T-cell (primary cell): ENCODE data around the gene ADCY5. TPM values are rescaled to one million over a fixed set of nuclear protein-coding genes. Genes with fewer than 3 reads are reported as not detected.

Experiments
- ATAC-seq, 4 experiments: fragments of 200-7000 bp in 3 of 4; fragments of 150-1000 bp in 1 of 4; cut with Tn5 transposase; replicated peaks in 1 of 4; 1 replicate in 3 of 4; 2 replicates in 1 of 4; pipeline ENCODE4 v1.10.0; 2021; ENCODE audit warnings: moderate library complexity in 3 of 4, mild to moderate bottlenecking in 2 of 4, moderate number of reproducible peaks in 1 of 4
- CTCF ChIA-PET, 2 donors: fragments of 300-600 bp; sonication (Branson Sonifier 250); formaldehyde crosslinking; loops; one replicate each; lab custom pipeline; 2022; ENCODE audit warnings: antibody characterized with exemption in 2 of 2; lab: Charles Lee
- POLR2A ChIA-PET, 2 donors: fragments of 300-600 bp; sonication (Branson Sonifier 250); formaldehyde crosslinking; loops; one replicate each; lab custom pipeline; 2022; ENCODE audit warnings: antibody characterized with exemption in 2 of 2; lab: Charles Lee
- DNase-seq, 35 experiments: peaks; one replicate each; pipeline versions ENCODE4 v3.0.0 to v3.0.0-alpha.2; 2013 to 2023
- H3K27ac ChIP-seq: one replicate; pipeline ENCODE4 v1.5.1; 2013; ENCODE audit warnings: low read length
- H3K27me3 ChIP-seq, 2 experiments: replicated peaks in 1 of 2; 1 replicate in 1 of 2; 2 replicates in 1 of 2; pipeline versions ENCODE4 v1.6.1 to v1.7.0; 2013; ENCODE audit warnings: low read length in 1 of 2, mixed read lengths in 1 of 2; ENCODE audit not compliant: control insufficient read depth in 2 of 2, insufficient read depth in 2 of 2; ENCODE audit errors: extremely low read depth in 1 of 2
- H3K36me3 ChIP-seq, 2 donors: 1 replicate in 1 of 2; 2 replicates in 1 of 2; pipeline versions ENCODE4 v1.6.1 to v1.7.0; 2013; ENCODE audit warnings: low read length in 1 of 2; ENCODE audit not compliant: control insufficient read depth in 2 of 2, insufficient read depth in 1 of 2; ENCODE audit errors: extremely low read depth in 1 of 2
- H3K4me1 ChIP-seq, 2 experiments: 1 replicate in 1 of 2; 2 replicates in 1 of 2; pipeline versions ENCODE4 v1.6.1 to v1.7.0; 2013; ENCODE audit warnings: low read length in 2 of 2, mixed read lengths in 1 of 2; ENCODE audit not compliant: insufficient read depth in 2 of 2, control insufficient read depth in 1 of 2; ENCODE audit errors: extremely low read depth in 1 of 2
- H3K4me3 ChIP-seq, 2 donors: 1 replicate in 1 of 2; 2 replicates in 1 of 2; pipeline versions ENCODE4 v1.5.1 to v1.7.0; 2013; ENCODE audit warnings: mild to moderate bottlenecking in 2 of 2, low read length in 1 of 2, moderate library complexity in 1 of 2; ENCODE audit not compliant: control insufficient read depth in 1 of 2; ENCODE audit errors: extremely low read depth in 1 of 2
- H3K9me3 ChIP-seq: 2 replicates; pipeline ENCODE4 v1.7.0; 2013
- H3K27ac Mint-ChIP-seq, 2 donors: one replicate each; pipeline ENCODE4 v1.8.0; 2020 to 2021; ENCODE audit warnings: mild to moderate bottlenecking in 2 of 2, mixed read lengths in 2 of 2
- H3K27me3 Mint-ChIP-seq, 2 donors: one replicate each; pipeline ENCODE4 v1.8.0; 2021 to 2022; ENCODE audit warnings: mixed read lengths in 2 of 2
- H3K36me3 Mint-ChIP-seq: one replicate; pipeline ENCODE4 v1.8.0; 2021; ENCODE audit warnings: mixed read lengths
- H3K4me1 Mint-ChIP-seq, 3 donors: one replicate each; pipeline ENCODE4 v1.8.0; 2020 to 2022; ENCODE audit warnings: mixed read lengths in 3 of 3, mild to moderate bottlenecking in 1 of 3
- H3K4me3 Mint-ChIP-seq, 3 donors: one replicate each; pipeline ENCODE4 v1.8.0; 2020 to 2022; ENCODE audit warnings: mild to moderate bottlenecking in 3 of 3, mixed read lengths in 3 of 3, moderate library complexity in 3 of 3
- H3K9me3 Mint-ChIP-seq, 3 donors: one replicate each; pipeline ENCODE4 v1.8.0; 2020 to 2022; ENCODE audit warnings: mixed read lengths in 3 of 3
- WGBS: methylation state at CpG from one replicate; pipeline ENCODE4 v1.1.5; 2013; ENCODE audit warnings: missing lambda C conversion rate; ENCODE audit not compliant: insufficient coverage; 5-methylcytosine and 5-hydroxymethylcytosine counted together
- total RNA-seq, 35 experiments: library from RNA in 6 of 35; stranded (reverse) in 6 of 35; fragments of 120-200 nt in 1 of 35; gene quantifications; one replicate each; pipeline versions ENCODE4 v1.2.1 to v1.2.4 and lab custom pipeline; 2013 to 2026

ADCY5 gene
- total RNA-seq, 5 donors from 2014 or later (not counting 1 experiment from before 2014, with no cell fraction given): 0.23 TPM; not detected in 4

DNA sequence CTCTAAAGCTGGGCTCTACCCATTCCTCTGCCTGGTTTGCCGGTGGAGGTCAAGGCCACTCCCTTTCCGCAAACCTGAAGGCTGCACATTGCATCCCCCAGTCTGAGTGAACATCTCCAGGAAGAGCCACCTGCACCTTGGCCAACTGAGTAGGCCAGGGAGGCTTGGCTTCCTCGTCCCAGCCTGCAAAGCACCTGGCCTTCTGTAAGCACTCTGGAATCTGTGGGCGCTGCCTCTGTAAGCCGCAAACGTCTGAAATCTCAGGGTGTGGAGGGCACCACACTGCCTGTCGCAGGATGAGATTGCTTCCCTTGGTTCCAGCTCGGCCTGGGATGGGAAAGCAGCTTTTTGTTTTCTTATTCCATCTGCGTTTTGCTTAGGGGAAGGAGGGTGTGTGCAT is 165.8 kb downstream of the ADCY5 start:
- WGBS: 90% methylated on average over 8 of the region's 9 CpGs
- no peak overlapping the region for H3K4me3 ChIP-seq
- ChIA-PET POLR2A (no interaction called here), CTCF (interaction anchor here in 1 of 2 donors (0.6 kb wide), 1 partner anchor 14 kb away, joined by 3 read pairs; no protein-coding TSS in a partner anchor)
- Mint-ChIP-seq H3K4me1 (no peaks in the 10 kb centered on the region), H3K27me3 (no peaks in the 10 kb centered on the region), H3K4me3 (no peak overlapping the region), H3K9me3 (peaks cover 0 to 6% (median 0%) of the 10 kb centered on the region in 3 donors), H3K36me3 (peaks cover 8% of the 10 kb centered on the region), H3K27ac (no peak overlapping the region)
- DNase-seq (no peak), ATAC-seq (no peak)
- no peaks in the 10 kb centered on the region for H3K36me3 ChIP-seq
- peaks cover 0 to 4% of the 10 kb centered on the region in 2 experiments for H3K27me3 ChIP-seq
- no peaks in the 10 kb centered on the region for H3K4me1 ChIP-seq
- H3K27ac ChIP-seq: no peak overlapping the region
- no peaks in the 10 kb centered on the region for H3K9me3 ChIP-seq

GRCh38 chr3:123282461-123282860 is 166.4 kb downstream of the ADCY5 start:
- CTCF ChIA-PET: no interaction called here
- H3K4me3 Mint-ChIP-seq: no peak overlapping the region
- ATAC-seq: no peak
- no peak overlapping the region for H3K27ac ChIP-seq
- peaks cover 8% of the 10 kb centered on the region for H3K36me3 Mint-ChIP-seq
- H3K36me3 ChIP-seq: no peaks in the 10 kb centered on the region
- DNase-seq: no peak
- peaks cover 0 to 3% of the 10 kb centered on the region in 2 experiments for H3K27me3 ChIP-seq
- no peaks in the 10 kb centered on the region for H3K4me1 Mint-ChIP-seq
- H3K27me3 Mint-ChIP-seq: no peaks in the 10 kb centered on the region
- no peaks in the 10 kb centered on the region for H3K9me3 ChIP-seq
- POLR2A ChIA-PET: no interaction called here
- H3K27ac Mint-ChIP-seq: no peak overlapping the region
- 82% methylated on average over 7 of the region's 8 CpGs for WGBS
- H3K9me3 Mint-ChIP-seq: peaks cover 0 to 4% (median 0%) of the 10 kb centered on the region in 3 donors
- H3K4me3 ChIP-seq: no peak overlapping the region
- H3K4me1 ChIP-seq: no peaks in the 10 kb centered on the region

- CTCF ChIA-PET: no interaction called here
- no peak for DNase-seq
- H3K36me3 ChIP-seq: no peaks in the 10 kb centered on the region
- no peaks in the 10 kb centered on the region for H3K4me1 ChIP-seq
- H3K4me1 Mint-ChIP-seq: no peaks in the 10 kb centered on the region
- POLR2A ChIA-PET: no interaction called here
- no peak overlapping the region for H3K27ac Mint-ChIP-seq
- no peaks in the 10 kb centered on the region for H3K9me3 ChIP-seq
- WGBS: 88% methylated on average over 1 of the region's 2 CpGs
- H3K27ac ChIP-seq: no peak overlapping the region
- H3K27me3 Mint-ChIP-seq: no peaks in the 10 kb centered on the region
- H3K9me3 Mint-ChIP-seq: no peaks in the 10 kb centered on the region
- H3K27me3 ChIP-seq: peaks cover 0 to 2% of the 10 kb centered on the region in 2 experiments
- no peak overlapping the region for H3K4me3 ChIP-seq
- no peak overlapping the region for H3K4me3 Mint-ChIP-seq
- ATAC-seq: no peak
- H3K36me3 Mint-ChIP-seq: peaks cover 8% of the 10 kb centered on the region
Observed at GRCh38 chr3:123281929-123282328, 167.0 kb downstream of the ADCY5 start.

DNA sequence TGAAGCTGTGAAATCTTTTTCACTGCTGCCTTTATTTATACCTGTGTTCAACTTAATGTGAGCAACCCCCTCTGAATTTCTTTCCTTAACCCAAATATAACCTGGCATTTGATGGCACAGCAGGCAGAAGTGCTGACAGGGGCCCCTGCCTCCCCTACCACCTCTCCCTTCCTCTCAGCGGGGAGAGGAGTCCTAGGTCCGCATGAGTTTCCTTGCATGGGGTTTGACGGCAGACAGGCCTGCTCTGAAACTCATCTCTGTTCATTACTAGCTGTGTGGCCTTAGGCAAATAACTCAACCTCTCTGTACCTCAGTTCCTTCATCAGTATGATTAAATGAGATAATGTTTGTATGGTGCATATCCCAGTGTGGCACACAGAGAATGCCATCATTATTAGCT is 167.5 kb downstream of the ADCY5 start:
- no peak overlapping the region for H3K27ac ChIP-seq
- no peaks in the 10 kb centered on the region for H3K9me3 ChIP-seq
- CTCF ChIA-PET: no interaction called here
- Mint-ChIP-seq H3K36me3 (peaks cover 8% of the 10 kb centered on the region), H3K4me1 (no peaks in the 10 kb centered on the region), H3K4me3 (no peak overlapping the region), H3K27ac (no peak overlapping the region), H3K27me3 (no peaks in the 10 kb centered on the region), H3K9me3 (no peaks in the 10 kb centered on the region)
- H3K36me3 ChIP-seq: no peaks in the 10 kb centered on the region
- POLR2A ChIA-PET: no interaction called here
- no peak for ATAC-seq
- peaks cover 0 to 2% of the 10 kb centered on the region in 2 experiments for H3K27me3 ChIP-seq
- DNase-seq: no peak
- no peaks in the 10 kb centered on the region for H3K4me1 ChIP-seq
- no peak overlapping the region for H3K4me3 ChIP-seq
- WGBS: 86% methylated on average over 1 of the region's 3 CpGs

DNA sequence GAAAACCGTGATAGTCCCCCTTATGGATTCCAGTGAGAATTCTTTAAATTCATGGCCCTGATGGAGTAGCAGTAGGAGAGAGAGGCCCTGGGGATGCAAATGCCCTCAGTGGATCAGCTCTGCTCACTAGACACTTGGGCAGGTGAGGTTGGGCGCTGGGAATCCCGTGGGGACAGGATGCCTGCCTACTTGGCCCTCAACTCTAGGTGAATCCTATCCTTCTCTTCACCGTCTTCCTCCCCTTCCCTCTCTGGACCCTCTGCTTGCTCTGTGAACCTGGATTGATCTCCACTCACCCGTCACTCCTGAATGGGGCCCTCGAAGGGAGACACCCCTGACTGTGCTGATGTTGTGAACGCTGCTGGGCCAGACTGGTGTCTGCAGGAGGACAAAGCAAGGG is 169.8 kb downstream of the ADCY5 start:
- Mint-ChIP-seq H3K9me3 (no peaks in the 10 kb centered on the region), H3K27me3 (no peaks in the 10 kb centered on the region), H3K4me3 (no peak overlapping the region), H3K36me3 (peaks cover 8% of the 10 kb centered on the region), H3K27ac (no peak overlapping the region), H3K4me1 (no peaks in the 10 kb centered on the region)
- Histone ChIP-seq H3K27ac (no peak overlapping the region), H3K4me3 (no peak overlapping the region), H3K36me3 (no peaks in the 10 kb centered on the region), H3K27me3 (no peaks in the 10 kb centered on the region), H3K4me1 (no peaks in the 10 kb centered on the region), H3K9me3 (no peaks in the 10 kb centered on the region)
- POLR2A ChIA-PET: no interaction called here
- 91% methylated on average over 6 of the region's 7 CpGs for WGBS
- DNase-seq (no peak), ATAC-seq (no peak)
- CTCF ChIA-PET: no interaction called here

- Mint-ChIP-seq H3K27ac (no peak overlapping the region), H3K4me3 (no peak overlapping the region), H3K27me3 (no peaks in the 10 kb centered on the region), H3K36me3 (peaks cover 8% of the 10 kb centered on the region), H3K9me3 (no peaks in the 10 kb centered on the region), H3K4me1 (no peaks in the 10 kb centered on the region)
- Histone ChIP-seq H3K4me1 (no peaks in the 10 kb centered on the region), H3K27me3 (no peaks in the 10 kb centered on the region), H3K36me3 (no peaks in the 10 kb centered on the region), H3K4me3 (no peak overlapping the region), H3K27ac (no peak overlapping the region), H3K9me3 (no peaks in the 10 kb centered on the region)
- no peak for DNase-seq
- ChIA-PET POLR2A (no interaction called here), CTCF (no interaction called here)
- ATAC-seq: no peak
- WGBS: no CpG with 5 or more reads among the region's 5 CpGs
Observed at GRCh38 chr3:123278446-123278845, 170.4 kb downstream of the ADCY5 start.

GRCh38 chr3:123277106-123277505 is 171.8 kb downstream of the ADCY5 start:
- CTCF ChIA-PET: no interaction called here
- H3K9me3 Mint-ChIP-seq: no peaks in the 10 kb centered on the region

More at GRCh38 chr3:123277106-123277505, 171.8 kb downstream of the ADCY5 start:
- H3K4me3 Mint-ChIP-seq: no peak overlapping the region
- Histone ChIP-seq H3K36me3 (no peaks in the 10 kb centered on the region), H3K4me3 (no peak overlapping the region), H3K4me1 (no peaks in the 10 kb centered on the region), H3K9me3 (no peaks in the 10 kb centered on the region), H3K27me3 (no peaks in the 10 kb centered on the region), H3K27ac (no peak overlapping the region)
- 86% methylated on average over 6 of the region's 6 CpGs for WGBS
- ATAC-seq (no peak), DNase-seq (no peak)
- H3K4me1 Mint-ChIP-seq: no peaks in the 10 kb centered on the region
- H3K27ac Mint-ChIP-seq: no peak overlapping the region
- POLR2A ChIA-PET: no interaction called here
- H3K36me3 Mint-ChIP-seq: peaks cover 15% of the 10 kb centered on the region
- no peaks in the 10 kb centered on the region for H3K27me3 Mint-ChIP-seq
